Measurements from ENCODE around the gene SDK1. TPM values are rescaled to one million over a fixed set of nuclear protein-coding genes. Genes with fewer than 3 reads are reported as not detected.

The SDK1 gene
- total and polyA plus RNA-seq, 2 donors (not counting 3 experiments of a cell fraction or from before 2014, with no cell fraction given): 1.6 to 3.9 TPM

GRCh38 chr7:4154882-4155535 is 854.0 kb downstream of the SDK1 start:
- intact Hi-C loops (cut with micrococcal nuclease): no loop called here
- no peaks in the 10 kb centered on the region for H3K9me3 ChIP-seq (replicated peaks; ENCODE audit: control insufficient read depth, insufficient read depth, low read length)

More at GRCh38 chr7:4154882-4155535, 854.0 kb downstream of the SDK1 start:
- Histone ChIP-seq H3K4me3 (replicated peaks in 1 of 3; ENCODE audit: insufficient read depth in 1 of 3, low read depth in 1 of 3, low read length in 3 of 3) (no peak overlapping the region), H4K20me1 (replicated peaks; ENCODE audit: control insufficient read depth, extremely low read depth, insufficient read depth, low read length) (no peaks in the 10 kb centered on the region), H2AFZ (ENCODE audit: low read depth, low read length) (no peak overlapping the region), H3K79me2 (ENCODE audit: control insufficient read depth, insufficient read depth, low read length) (no peaks in the 10 kb centered on the region), H3K9ac (replicated peaks; ENCODE audit: extremely low read depth, insufficient read depth, low read length) (no peak overlapping the region), H3K4me2 (ENCODE audit: insufficient read depth, low read length) (no peak overlapping the region), H3K36me3 (ENCODE audit: control insufficient read depth in 2 of 2, extremely low read depth in 1 of 2, insufficient read depth in 2 of 2, low read length in 2 of 2) (no peaks in the 10 kb centered on the region), H3K4me1 (ENCODE audit: control insufficient read depth, extremely low read depth, insufficient read depth, low read length) (no peaks in the 10 kb centered on the region), H3K27ac (ENCODE audit: insufficient read depth, low read depth, low read length) (no peak overlapping the region), H3K9me1 (replicated peaks; ENCODE audit: control insufficient read depth, extremely low read depth, insufficient read depth, low read length) (no peaks in the 10 kb centered on the region), H3K27me3 (ENCODE audit: control insufficient read depth in 2 of 2, insufficient read depth in 2 of 2, low read length in 2 of 2) (no peaks in the 10 kb centered on the region)
- no TSS peak for BruUV-seq (replicated peaks)
- FAIRE-seq: no peak
- ChIA-PET POLR2A (no interaction called here), CTCF (no interaction called here)
- no peak for DNase-seq (ENCODE audit: low read depth, low spot score)
- dilution Hi-C loops (cut with MboI; ENCODE audit: extremely low pct_ligation_motif_present, low sequenced_read_pairs): no loop called here
- TF ChIP-seq, protein P1, sequence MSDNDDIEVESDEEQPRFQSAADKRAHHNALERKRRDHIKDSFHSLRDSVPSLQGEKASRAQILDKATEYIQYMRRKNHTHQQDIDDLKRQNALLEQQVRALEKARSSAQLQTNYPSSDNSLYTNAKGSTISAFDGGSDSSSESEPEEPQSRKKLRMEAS (IDR thresholded peaks at IDR 0.05; ENCODE audit: insufficient read depth, insufficient read length): no peak
- no peak for TF ChIP-seq JUN (IDR thresholded peaks at IDR 0.05; ENCODE audit: borderline replicate concordance, insufficient read depth, insufficient read length, low read depth)
- no peak for TF ChIP-seq POLR2AphosphoS5 (IDR thresholded peaks at IDR 0.05; ENCODE audit: insufficient read depth, low read depth, low read length)
- TF ChIP-seq MYC (IDR thresholded peaks at IDR 0.05; ENCODE audit: low read depth, low read length): no peak
- TF ChIP-seq EZH2 (IDR thresholded peaks at IDR 0.05; ENCODE audit: borderline replicate concordance, low read depth, low read length, severe bottlenecking): no peak
- no peak for TF ChIP-seq POLR2A (IDR thresholded peaks at IDR 0.05; ENCODE audit: low read depth, low read length)
- TF ChIP-seq FOS (IDR thresholded peaks at IDR 0.05; ENCODE audit: borderline replicate concordance, insufficient read depth, low read length): no peak
- no peak for TF ChIP-seq CTCF (IDR thresholded peaks at IDR 0.05; ENCODE audit: extremely low read depth in 1 of 2, insufficient read depth in 1 of 2, low read depth in 1 of 2, low read length in 2 of 2)
- TF ChIP-seq GATA2 (IDR thresholded peaks at IDR 0.05; ENCODE audit: insufficient read depth, insufficient read length, low read depth, low read length): no peak

Measured in endothelial cell of umbilical vein (primary cell).